GM23338 (cell line): Measurements from ENCODE around the gene FGD3.

ENCODE experiments used
- CREB1 ChIP-seq: fragments of 250-450 bp; sonication (Bioruptor Pico); IDR thresholded peaks from 2 replicates; pipeline ENCODE4 v1.5.0; 2020; ENCODE audit warnings: low read depth, mild to moderate bottlenecking, moderate library complexity
- ETS1 ChIP-seq: IDR thresholded peaks from 2 replicates; pipeline ENCODE4 v1.6.1; 2016; ENCODE audit warnings: antibody characterized with exemption
- EZH2 ChIP-seq: fragments of 200-600 bp; sonication (generic); IDR thresholded peaks from one replicate; pipeline ENCODE4 v1.8.0; 2017; ENCODE audit warnings: antibody characterized with exemption, mild to moderate bottlenecking, low read depth; ENCODE audit not compliant: unreplicated experiment
- EZH2phosphoT487 ChIP-seq: fragments of 200-600 bp; sonication (generic); IDR thresholded peaks from one replicate; pipeline ENCODE4 v1.8.1; 2018; ENCODE audit warnings: antibody characterized with exemption; ENCODE audit not compliant: unreplicated experiment
- JUNB ChIP-seq: IDR thresholded peaks from one replicate; pipeline ENCODE4 v1.6.1; 2016; ENCODE audit warnings: antibody characterized with exemption; ENCODE audit not compliant: unreplicated experiment
- NANOG ChIP-seq: IDR thresholded peaks from 2 replicates; pipeline ENCODE4 v1.6.1; 2016; ENCODE audit warnings: antibody characterized with exemption, borderline replicate concordance
- POLR2AphosphoS5 ChIP-seq: IDR thresholded peaks from 2 replicates; pipeline ENCODE4 v1.6.1; 2016; ENCODE audit warnings: antibody characterized with exemption, low read depth
- STAT1 ChIP-seq: IDR thresholded peaks from one replicate; pipeline ENCODE4 v1.6.1; 2016; ENCODE audit warnings: antibody characterized with exemption; ENCODE audit not compliant: unreplicated experiment
- ZNF114 ChIP-seq: fragments of 250-450 bp; sonication (Bioruptor Pico); IDR thresholded peaks from 2 replicates; pipeline ENCODE4 v1.5.0; 2020; ENCODE audit warnings: mild to moderate bottlenecking, moderate library complexity
- ZNF331 ChIP-seq: fragments of 250-450 bp; sonication (Bioruptor Pico); IDR thresholded peaks from 2 replicates; pipeline ENCODE4 v1.5.0; 2020; ENCODE audit warnings: low read depth, mild to moderate bottlenecking, moderate library complexity
- ZNF462 ChIP-seq: fragments of 250-450 bp; sonication (Bioruptor Pico); IDR thresholded peaks from 2 replicates; pipeline ENCODE4 v1.5.0; 2020; ENCODE audit warnings: mild to moderate bottlenecking, moderate library complexity
- TF ChIP-seq, protein P1 (sequence below), 2 experiments: fragments of 200-600 bp in 1 of 2; sonication (generic) in 1 of 2; conservative IDR thresholded peaks; 2 replicates each; pipeline versions ENCODE4 v1.5.1 to v1.6.1; 2016 to 2017; ENCODE audit warnings: antibody characterized with exemption in 2 of 2, low read depth in 2 of 2, mild to moderate bottlenecking in 2 of 2, moderate library complexity in 1 of 2
- TF ChIP-seq, protein P2 (sequence below): IDR thresholded peaks from one replicate; pipeline ENCODE4 v1.6.1; 2018; ENCODE audit warnings: antibody characterized with exemption; ENCODE audit not compliant: unreplicated experiment

- no peak for TF ChIP-seq EZH2
- TF ChIP-seq, protein P1, sequence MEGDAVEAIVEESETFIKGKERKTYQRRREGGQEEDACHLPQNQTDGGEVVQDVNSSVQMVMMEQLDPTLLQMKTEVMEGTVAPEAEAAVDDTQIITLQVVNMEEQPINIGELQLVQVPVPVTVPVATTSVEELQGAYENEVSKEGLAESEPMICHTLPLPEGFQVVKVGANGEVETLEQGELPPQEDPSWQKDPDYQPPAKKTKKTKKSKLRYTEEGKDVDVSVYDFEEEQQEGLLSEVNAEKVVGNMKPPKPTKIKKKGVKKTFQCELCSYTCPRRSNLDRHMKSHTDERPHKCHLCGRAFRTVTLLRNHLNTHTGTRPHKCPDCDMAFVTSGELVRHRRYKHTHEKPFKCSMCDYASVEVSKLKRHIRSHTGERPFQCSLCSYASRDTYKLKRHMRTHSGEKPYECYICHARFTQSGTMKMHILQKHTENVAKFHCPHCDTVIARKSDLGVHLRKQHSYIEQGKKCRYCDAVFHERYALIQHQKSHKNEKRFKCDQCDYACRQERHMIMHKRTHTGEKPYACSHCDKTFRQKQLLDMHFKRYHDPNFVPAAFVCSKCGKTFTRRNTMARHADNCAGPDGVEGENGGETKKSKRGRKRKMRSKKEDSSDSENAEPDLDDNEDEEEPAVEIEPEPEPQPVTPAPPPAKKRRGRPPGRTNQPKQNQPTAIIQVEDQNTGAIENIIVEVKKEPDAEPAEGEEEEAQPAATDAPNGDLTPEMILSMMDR (conservative IDR thresholded peaks at IDR 0.05; ENCODE audit: low read depth in 2 of 2), result no peak
- TF ChIP-seq POLR2AphosphoS5, result no peak
- TF ChIP-seq EZH2phosphoT487, result no peak
- TF ChIP-seq ZNF462, result no peak
- TF ChIP-seq, protein P2, sequence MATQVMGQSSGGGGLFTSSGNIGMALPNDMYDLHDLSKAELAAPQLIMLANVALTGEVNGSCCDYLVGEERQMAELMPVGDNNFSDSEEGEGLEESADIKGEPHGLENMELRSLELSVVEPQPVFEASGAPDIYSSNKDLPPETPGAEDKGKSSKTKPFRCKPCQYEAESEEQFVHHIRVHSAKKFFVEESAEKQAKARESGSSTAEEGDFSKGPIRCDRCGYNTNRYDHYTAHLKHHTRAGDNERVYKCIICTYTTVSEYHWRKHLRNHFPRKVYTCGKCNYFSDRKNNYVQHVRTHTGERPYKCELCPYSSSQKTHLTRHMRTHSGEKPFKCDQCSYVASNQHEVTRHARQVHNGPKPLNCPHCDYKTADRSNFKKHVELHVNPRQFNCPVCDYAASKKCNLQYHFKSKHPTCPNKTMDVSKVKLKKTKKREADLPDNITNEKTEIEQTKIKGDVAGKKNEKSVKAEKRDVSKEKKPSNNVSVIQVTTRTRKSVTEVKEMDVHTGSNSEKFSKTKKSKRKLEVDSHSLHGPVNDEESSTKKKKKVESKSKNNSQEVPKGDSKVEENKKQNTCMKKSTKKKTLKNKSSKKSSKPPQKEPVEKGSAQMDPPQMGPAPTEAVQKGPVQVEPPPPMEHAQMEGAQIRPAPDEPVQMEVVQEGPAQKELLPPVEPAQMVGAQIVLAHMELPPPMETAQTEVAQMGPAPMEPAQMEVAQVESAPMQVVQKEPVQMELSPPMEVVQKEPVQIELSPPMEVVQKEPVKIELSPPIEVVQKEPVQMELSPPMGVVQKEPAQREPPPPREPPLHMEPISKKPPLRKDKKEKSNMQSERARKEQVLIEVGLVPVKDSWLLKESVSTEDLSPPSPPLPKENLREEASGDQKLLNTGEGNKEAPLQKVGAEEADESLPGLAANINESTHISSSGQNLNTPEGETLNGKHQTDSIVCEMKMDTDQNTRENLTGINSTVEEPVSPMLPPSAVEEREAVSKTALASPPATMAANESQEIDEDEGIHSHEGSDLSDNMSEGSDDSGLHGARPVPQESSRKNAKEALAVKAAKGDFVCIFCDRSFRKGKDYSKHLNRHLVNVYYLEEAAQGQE, result no peak
- TF ChIP-seq CREB1, result no peak
- TF ChIP-seq ETS1, result no peak
- TF ChIP-seq STAT1, result no peak
- TF ChIP-seq NANOG, result no peak
- no peak for TF ChIP-seq ZNF331 (CRISPR knock-in tag)
- TF ChIP-seq JUNB, result no peak
- peak; percentile 61; the same call in 1 of the 2 replicates for TF ChIP-seq ZNF114 (CRISPR knock-in tag)
Measured at GRCh38 chr9:92983984-92984589, 36.8 kb downstream of the FGD3 start.
